Panc1 (cell line): ENCODE results near the gene DCST1. TPM values are rescaled to one million over a fixed set of nuclear protein-coding genes. Genes with fewer than 3 reads are reported as not detected.

ENCODE experiments used
- ATAC-seq: fragments of 200-7000 bp; cut with Tn5 transposase; 2 replicates; pipeline ENCODE4 v1.9.1; 2020; ENCODE audit warnings: mild to moderate bottlenecking, moderate library complexity
- BruUV-seq: library from RNA; stranded (reverse); fragments of 400-500 nt; replicated peaks from 2 replicates; lab custom pipeline; 2021; lab: Mats Ljungman, UMichigan
- CTCF ChIA-PET: fragments of 300-600 bp; sonication (Branson Sonifier 250); formaldehyde crosslinking; loops from one replicate; lab custom pipeline; 2022; ENCODE audit warnings: antibody characterized with exemption; lab: Charles Lee
- POLR2A ChIA-PET: fragments of 300-600 bp; sonication (Branson Sonifier 250); formaldehyde crosslinking; loops from one replicate; lab custom pipeline; 2022; ENCODE audit warnings: antibody characterized with exemption; lab: Charles Lee
- DNase-seq: peaks from one replicate; pipeline ENCODE4 v3.0.0-alpha.2; 2010; ENCODE audit warnings: low read depth, low spot score
- H3K27ac ChIP-seq: 2 replicates; pipeline ENCODE4 v1.5.1; 2011; ENCODE audit warnings: mild to moderate bottlenecking, low read length, inconsistent platforms
- H3K27me3 ChIP-seq: fragments of 200-500 bp; sonication (Bioruptor generic); 2 replicates; pipeline ENCODE4 v1.6.0; 2014; ENCODE audit warnings: low read length, inconsistent platforms; ENCODE audit not compliant: control insufficient read depth, insufficient read depth
- H3K36me3 ChIP-seq: fragments of 200-500 bp; sonication (Bioruptor generic); 2 replicates; pipeline ENCODE4 v1.5.1; 2014; ENCODE audit warnings: inconsistent platforms, mild to moderate bottlenecking, low read length, moderate library complexity; ENCODE audit not compliant: control insufficient read depth, insufficient read depth
- H3K4me1 ChIP-seq: 2 replicates; pipeline ENCODE4 v1.5.1; 2011; ENCODE audit warnings: inconsistent platforms, mild to moderate bottlenecking, low read length, moderate library complexity; ENCODE audit not compliant: control insufficient read depth, insufficient read depth
- H3K4me3 ChIP-seq, 2 experiments: 2 replicates each; pipeline ENCODE4 v1.5.1; 2011 to 2012; ENCODE audit warnings: low read depth in 2 of 2, low read length in 2 of 2, mild to moderate bottlenecking in 2 of 2, inconsistent platforms in 1 of 2, moderate library complexity in 1 of 2
- H3K9me3 ChIP-seq: fragments of 200-500 bp; sonication (Bioruptor generic); 2 replicates; pipeline ENCODE4 v1.5.1; 2014; ENCODE audit warnings: low read depth, mild to moderate bottlenecking, inconsistent platforms, low read length, moderate library complexity; ENCODE audit not compliant: control insufficient read depth, insufficient read depth
- CTCF ChIP-seq: fragments of 450-650 bp; IDR thresholded peaks from 2 replicates; pipeline ENCODE4 v1.5.1; 2017; ENCODE audit warnings: mild to moderate bottlenecking
- POLR2AphosphoS5 ChIP-seq: IDR thresholded peaks from 2 replicates; pipeline ENCODE4 v1.6.1; 2012; ENCODE audit warnings: mild to moderate bottlenecking, low read depth, low read length, moderate library complexity
- REST ChIP-seq, 2 experiments: IDR thresholded peaks; 2 replicates each; pipeline ENCODE4 v1.6.1; 2011 to 2012; ENCODE audit warnings: low read depth in 2 of 2, control low read depth in 1 of 2, low read length in 1 of 2, mild to moderate bottlenecking in 1 of 2, moderate library complexity in 1 of 2; ENCODE audit not compliant: insufficient read depth in 1 of 2
- SIN3A ChIP-seq: IDR thresholded peaks from 2 replicates; pipeline ENCODE4 v1.6.1; 2012; ENCODE audit warnings: low read depth, mild to moderate bottlenecking, low read length, moderate library complexity, borderline replicate concordance; ENCODE audit not compliant: insufficient read depth
- TCF7L2 ChIP-seq: IDR thresholded peaks from 2 replicates; pipeline ENCODE4 v1.6.1; 2011; ENCODE audit warnings: mild to moderate bottlenecking, low read depth, low read length, inconsistent platforms
- in situ Hi-C: cut with HindIII; loops from 2 replicates; pipeline ENCODE4 v1.10.0; 2016; ENCODE audit warnings: low sequenced_read_pairs, low pct_unique_long_range_greater_than_20kb
- intact Hi-C: fragments of 100-400 bp; cut with micrococcal nuclease; formaldehyde crosslinking; loops from one replicate; pipeline ENCODE4 v1.10.0; 2022; ENCODE audit not compliant: unreplicated experiment
- total RNA-seq: library from RNA; stranded (reverse); gene quantifications from one replicate; pipeline ENCODE4 v1.2.1, GENCODE V29; 2021; ENCODE audit not compliant: unreplicated experiment

DCST1 gene
- total RNA-seq, 1 experiment from 2014 or later: not detected

- POLR2A ChIA-PET: no interaction called here
- Histone ChIP-seq H3K27me3 (no peaks in the 10 kb centered on the region), H3K36me3 (no peaks in the 10 kb centered on the region), H3K4me1 (no peaks in the 10 kb centered on the region), H3K9me3 (no peaks in the 10 kb centered on the region), H3K27ac (no peak overlapping the region), H3K4me3 (no peak overlapping the region)
- in situ Hi-C loops: no loop called here
- intact Hi-C loops: no loop called here
- DNase-seq (no peak), ATAC-seq (no peak)
- TF ChIP-seq SIN3A (no peak), CTCF (no peak), TCF7L2 (no peak), REST (IDR thresholded peaks at IDR 0.05; ENCODE audit: insufficient read depth in 1 of 2, low read depth in 2 of 2, low read length in 1 of 2) (no peak), POLR2AphosphoS5 (no peak)
- CTCF ChIA-PET: no interaction called here
- BruUV-seq: no TSS peak
Measured at GRCh38 chr1:155026588-155026987, 7.0 kb upstream of the DCST1 start.

- intact Hi-C loops: no loop called here
- Histone ChIP-seq H3K27me3 (no peaks in the 10 kb centered on the region), H3K4me3 (no peak overlapping the region), H3K27ac (no peak overlapping the region), H3K4me1 (no peaks in the 10 kb centered on the region), H3K36me3 (no peaks in the 10 kb centered on the region), H3K9me3 (no peaks in the 10 kb centered on the region)
- TF ChIP-seq TCF7L2 (no peak), SIN3A (no peak), CTCF (no peak), REST (IDR thresholded peaks at IDR 0.05; ENCODE audit: insufficient read depth in 1 of 2, low read depth in 2 of 2, low read length in 1 of 2) (no peak), POLR2AphosphoS5 (no peak)
- CTCF ChIA-PET: interaction anchor here (0.7 kb wide), 1 partner anchor 288 kb away, joined by 3 read pairs; no protein-coding TSS in a partner anchor
- no peak for DNase-seq
- ATAC-seq: no peak
- BruUV-seq: no TSS peak
- in situ Hi-C loops: no loop called here
- POLR2A ChIA-PET: no interaction called here
Measured at GRCh38 chr1:155029513-155030242, 3.9 kb upstream of the DCST1 start.
